HG03469 (cell line): ENCODE measurements around the gene PNRC2.
"Not testable (repeated sequence)": the region's sequence is repeated elsewhere in the genome, so short reads cannot be mapped to it uniquely, and the experiment has no call there.

Experiments used
- ATAC-seq: cut with Tn5 transposase; IDR thresholded peaks from one replicate; pipeline ENCODE4 v1.9.1; 2021; ENCODE audit warnings: mild to moderate bottlenecking, moderate library complexity, moderate number of reproducible peaks; ENCODE audit not compliant: unreplicated experiment

The PNRC2 gene

DNA sequence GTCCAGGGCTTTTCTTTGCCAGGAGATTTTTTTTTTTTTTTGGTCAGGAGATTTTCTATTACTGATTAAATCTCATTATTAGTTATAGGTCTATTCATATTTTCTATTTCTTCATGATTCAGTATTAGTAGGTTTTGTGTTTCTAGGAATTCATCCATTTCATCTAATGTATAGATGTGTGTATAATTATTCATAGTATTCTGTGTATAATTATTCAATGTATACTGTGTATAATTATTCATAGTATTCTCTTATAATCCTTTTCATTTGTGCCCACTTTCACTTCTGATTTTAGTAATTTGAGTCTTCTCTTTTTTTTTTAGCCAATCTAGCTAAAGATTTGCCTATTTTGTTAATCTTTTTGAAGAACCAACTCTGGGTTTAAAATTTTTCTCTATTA is 12.3 kb upstream of the PNRC2 start:
- no peak for ATAC-seq

DNA sequence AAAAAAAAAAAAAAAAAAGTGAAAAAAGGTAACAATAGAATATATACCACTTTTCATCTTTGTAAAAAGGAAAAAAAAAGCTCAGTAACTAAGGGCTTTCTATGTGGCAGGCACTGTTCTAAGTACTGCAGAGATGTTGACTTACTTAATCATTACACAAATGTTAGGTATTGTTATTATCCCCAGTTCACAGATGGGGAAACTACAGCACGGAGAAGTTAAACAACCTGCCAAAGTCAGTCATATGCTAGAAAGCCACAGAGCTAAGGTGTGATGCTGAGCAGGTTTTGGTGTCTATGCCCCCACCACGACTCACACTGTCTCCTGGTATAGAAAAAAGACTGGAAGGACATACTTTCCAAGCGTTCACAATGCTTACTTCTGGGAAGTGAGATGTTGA is 6.6 kb upstream of the PNRC2 start:
- no peak for ATAC-seq

DNA sequence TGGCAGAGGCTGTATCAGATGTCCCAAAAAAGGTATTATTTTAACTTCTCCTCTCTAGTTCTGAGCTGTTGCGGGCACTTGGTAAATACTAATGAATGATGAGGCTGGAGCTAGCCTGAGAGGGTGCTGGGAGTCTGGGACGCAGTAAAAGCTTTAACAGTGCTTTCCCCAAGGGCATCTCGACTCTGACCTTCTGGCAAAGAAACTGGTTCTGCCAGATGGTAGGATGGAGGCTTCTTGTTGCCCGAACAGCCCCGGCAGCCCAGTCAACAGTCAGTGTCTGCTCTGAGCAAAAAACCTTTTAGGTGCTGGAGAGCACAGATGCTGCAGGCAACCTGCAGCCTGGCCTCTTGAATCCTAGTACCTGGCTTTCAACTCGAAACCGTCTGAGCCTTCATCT is 2.5 kb upstream of the PNRC2 start:
- no peak for ATAC-seq

DNA sequence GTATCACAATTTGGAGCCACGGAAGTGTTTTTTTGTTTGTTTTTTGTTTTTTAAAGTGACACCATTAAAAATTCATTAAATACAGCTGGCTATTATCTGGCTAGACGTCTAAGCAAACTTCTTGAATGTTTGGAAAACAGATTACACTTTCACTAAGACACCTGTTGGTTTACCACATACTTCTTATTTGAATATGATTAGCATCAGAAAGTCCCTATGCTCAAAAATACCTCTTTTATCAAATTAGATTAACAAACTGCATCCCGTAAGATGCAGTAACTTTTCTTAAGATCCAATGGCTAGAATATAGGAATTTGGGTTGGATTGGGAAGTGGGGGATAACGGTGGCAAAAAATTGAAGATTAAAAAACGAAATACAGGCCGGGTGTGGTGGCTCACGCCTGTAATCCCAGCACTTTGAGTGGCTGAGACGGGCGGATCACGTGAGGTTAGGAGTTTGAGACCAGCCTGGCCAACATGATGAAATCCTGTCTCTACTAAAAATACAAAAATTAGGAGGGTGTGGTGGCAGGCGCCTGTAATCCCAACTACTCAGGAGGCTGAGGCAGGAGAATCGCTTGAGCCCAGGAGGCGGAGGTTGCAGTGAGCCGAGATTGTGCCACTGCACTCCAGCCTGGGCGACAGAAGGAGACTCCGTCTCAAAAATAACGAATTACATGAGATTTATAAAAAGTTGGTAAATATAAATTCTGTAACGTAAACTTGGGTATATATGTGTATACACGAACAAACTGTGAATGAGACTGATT is 1.4 kb upstream of the PNRC2 start:
- ATAC-seq, result not testable (repeated sequence)

DNA sequence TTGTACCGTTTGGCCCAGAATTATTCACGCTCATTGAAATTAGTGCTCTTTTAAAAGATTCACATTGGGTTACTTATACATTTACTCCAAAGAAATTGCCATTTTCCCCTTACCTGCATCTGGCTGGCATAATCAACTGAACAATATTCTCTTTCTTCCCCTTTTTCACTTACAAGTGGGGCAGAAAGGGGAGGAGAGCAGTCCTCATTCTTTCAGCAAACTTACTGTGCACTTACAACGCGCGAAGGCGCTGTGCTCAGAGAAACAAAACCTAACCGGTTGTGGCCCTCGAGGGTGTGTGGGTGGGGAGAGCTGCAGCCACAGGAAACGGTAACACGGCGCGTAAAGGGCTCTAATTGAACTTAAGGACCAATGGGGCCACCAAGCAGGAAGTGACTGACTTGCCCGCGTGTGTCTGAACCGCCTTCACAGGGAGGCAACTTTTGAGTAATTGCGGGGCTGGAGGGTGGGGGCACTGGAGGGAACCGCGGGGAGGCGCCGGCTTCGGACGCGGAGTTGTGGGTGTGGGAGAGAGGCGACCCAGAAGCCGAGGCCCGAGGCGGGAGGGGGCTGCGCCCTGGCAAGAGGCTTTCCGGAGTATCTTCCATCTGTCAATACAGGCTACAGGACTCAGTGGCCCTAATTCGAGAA is 693 bp upstream of the PNRC2 start:
- ATAC-seq, result peak; percentile 33

DNA sequence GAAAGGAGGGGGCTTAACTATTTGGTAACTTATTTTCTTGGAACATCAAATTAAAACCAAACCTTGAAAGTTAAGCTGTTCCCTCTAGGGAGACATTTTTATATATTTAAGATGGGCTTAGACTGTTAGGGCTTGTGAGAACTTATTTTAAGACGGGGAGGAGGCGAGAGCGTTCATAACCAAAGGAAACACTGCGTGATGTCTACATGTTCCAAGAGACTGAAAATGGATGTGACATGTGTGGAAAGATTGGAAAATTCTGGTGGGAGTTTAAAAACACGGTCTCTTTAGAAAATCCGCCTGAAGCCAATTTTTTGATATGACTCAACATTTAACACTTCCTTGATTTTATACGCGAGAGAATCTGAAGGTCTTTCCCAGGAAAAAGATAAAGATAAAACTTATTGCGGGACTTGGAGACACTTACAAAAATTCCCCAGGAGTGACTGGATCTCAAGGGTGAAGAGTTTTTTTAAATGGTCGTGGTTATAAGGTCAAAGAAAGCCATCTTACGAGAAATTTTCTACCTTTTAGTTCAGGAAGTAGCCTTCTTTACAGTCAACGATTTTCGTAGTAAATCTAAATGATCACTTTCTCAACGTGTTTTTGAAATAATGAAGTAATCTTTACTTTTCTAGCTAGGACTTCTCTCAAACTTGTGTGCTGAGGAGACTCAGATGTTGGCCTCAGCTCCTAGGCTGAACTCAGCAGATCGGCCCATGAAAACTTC is 828 bp downstream of the PNRC2 start:
- no peak for ATAC-seq

DNA sequence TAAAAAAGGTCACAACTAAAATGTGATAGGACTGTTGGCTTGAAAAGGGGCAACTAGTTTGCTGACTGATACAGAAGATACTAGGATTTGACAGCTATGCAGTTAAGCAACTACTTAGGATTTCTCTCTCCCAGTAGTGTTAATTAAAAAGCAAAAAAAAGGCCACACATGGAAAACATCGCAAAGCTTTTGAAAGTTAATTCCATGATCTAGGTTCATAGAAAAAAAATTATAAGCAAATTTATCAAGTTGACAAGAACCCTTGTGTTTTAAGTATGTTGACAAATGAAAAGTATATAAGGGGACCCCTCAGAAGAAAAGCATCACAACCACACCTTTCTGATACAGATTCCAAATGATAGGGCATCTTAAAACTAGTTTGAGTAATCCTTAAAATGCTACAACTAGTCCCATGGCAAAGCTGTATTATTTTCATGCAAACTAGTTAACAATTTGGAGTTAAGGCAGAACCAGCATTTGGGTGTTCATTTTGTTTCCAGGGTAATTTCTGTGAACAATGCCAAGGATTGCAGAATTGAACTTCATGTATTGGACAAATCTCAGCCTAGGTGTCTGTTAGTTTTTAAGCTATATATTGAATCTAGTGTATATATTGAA is 4.1 kb downstream of the PNRC2 start:
- ATAC-seq, result no peak

DNA sequence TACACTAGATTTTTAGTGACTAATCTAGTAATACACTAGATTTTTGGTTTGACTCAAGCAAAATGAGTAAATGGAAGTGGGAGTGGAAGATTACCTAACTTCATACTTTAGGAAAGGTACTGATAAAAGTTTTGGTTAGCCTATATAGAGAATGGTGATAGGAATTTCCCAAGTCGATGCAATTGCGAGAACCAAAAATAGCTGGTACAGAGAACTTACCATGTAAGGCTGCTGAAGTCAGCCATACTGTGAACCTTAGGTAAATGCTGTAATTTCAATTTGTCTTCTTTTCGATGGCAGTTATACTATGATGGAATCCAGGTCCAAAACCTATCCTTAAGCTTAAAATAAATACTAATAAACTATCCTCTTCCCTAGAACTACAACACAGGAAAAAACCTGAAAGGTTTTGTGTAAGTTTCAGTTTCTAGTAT is 4.6 kb downstream of the PNRC2 start:
- no peak for ATAC-seq

DNA sequence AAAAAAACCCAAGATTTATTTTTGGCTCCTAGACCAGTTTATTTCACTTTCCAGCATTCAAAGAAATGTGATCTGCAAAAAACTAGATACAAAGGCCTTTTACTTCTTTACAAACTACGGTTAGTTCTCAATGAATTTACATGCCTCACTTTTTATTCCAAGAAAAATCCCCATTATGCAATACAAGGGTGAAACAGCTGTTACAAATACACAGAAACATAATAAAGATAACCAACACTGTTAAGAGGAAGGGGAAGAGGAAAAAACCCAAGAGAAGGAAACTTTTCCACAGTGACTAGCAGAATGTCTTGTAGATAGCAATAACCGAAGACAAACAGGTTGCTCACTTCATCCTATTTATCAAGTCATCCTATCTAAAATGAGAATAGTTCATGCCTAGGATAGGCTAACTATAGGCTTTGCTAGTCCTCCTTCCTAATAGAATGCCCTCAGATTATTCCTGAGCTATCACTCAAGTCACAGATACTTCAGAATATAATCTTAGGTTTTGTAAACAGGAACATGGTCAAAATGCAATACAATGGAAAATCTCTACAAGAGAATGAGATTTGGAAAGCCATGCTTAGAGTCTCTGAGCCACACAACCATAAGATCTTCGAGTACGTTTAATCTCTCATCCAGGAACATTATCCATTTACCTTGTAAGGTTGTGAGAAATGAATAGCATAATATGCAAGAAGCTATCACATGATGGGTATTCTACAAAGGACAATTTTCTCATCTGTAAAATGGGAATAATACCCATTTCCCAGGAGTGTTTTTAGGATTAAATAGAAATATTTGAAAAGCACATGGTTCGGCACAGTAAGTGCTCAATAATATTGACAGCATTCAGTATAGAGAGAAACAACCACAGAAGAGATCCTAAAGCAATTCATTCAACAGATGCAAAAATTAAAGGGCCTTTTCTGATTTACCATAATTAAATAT is 5.4 kb downstream of the PNRC2 start:
- no peak for ATAC-seq

DNA sequence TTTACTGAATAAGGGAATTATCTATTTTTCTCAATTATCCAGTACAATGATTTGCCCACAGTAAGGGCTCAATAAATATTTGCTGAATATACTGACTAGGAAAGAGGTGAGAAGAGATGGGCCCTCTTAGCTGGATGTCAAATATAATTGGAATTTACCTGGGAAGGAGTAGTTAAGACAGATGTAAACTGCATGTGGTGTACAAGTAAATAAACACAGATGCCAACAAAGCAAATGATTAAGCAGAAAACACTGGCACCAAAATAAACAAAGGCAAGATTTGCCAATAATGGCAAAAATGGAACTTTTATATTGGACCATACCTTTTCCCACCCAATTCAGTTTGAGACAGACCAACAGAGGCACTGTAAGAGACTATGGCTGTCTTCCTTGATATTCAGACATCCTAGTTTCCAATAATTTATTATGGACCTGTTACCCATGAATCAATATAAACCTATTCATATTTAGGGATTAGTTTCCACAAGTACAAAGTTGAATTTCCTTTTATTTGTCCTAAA is 7.4 kb downstream of the PNRC2 start:
- ATAC-seq, result no peak

DNA sequence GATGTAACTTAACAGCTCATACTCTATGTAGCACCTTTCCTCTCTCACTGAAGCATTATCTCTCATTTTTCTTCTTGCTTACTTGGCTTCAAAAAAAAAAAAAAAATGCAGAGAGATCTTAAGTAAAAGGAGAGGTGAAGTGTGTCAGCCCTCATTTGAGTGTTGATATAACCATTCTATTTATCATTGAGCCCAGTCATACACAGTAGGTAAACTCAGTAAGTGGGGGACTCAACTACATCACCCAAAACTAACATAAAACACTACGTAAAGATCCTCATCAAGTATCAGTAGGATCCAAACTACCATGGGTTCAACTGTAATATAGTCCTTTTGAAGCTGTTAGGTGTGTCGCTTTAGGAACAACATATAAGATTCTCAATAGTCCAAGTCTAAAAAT is 8.2 kb downstream of the PNRC2 start:
- ATAC-seq, result no peak

DNA sequence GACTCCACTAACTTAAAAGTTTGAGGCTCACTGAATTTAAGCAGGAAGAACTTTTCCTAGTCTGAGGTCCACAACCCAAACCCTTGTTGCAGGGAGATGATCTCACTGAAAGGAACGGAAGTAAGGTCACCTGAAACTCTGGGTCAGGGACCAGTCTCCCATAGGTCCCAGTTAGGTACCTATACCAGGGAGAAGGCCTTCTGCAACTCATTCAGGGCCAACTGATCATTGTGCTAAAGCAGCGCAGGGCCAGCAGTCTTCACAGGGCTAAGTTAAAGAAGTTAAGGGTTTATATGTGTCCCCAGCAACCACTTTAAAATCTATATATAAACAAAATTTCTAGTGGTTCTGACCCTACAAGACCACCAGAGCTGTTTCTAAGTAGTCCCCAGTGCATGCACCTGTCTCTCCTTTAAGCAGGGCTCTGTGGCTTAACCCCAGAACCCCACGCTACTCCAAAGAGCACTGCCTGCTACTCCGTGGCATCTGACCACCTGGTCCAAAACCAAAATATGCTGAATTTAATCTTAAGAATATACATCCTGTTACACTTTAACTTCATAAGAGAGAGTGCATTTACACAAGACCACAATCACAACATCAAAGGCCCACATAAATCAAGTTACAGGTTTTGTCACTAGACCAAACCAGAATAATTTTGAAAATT is 17.7 kb downstream of the PNRC2 start:
- no peak for ATAC-seq

DNA sequence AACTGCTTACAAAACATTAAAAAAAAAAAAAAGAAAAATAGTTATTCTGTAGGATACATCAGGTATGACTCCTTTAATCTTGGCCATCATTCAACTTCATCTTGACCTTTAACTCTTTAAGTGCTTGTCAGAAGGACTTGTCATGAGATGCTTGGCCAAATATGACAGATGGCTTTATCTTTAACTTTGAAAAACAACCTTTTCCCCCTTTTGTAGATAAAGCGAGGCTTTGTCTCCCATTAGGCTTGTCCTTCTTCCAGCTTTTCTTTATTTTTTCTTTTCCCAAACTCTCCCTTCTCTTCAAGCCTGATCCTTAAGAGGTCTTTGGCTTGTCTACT is 18.2 kb downstream of the PNRC2 start:
- no peak for ATAC-seq

DNA sequence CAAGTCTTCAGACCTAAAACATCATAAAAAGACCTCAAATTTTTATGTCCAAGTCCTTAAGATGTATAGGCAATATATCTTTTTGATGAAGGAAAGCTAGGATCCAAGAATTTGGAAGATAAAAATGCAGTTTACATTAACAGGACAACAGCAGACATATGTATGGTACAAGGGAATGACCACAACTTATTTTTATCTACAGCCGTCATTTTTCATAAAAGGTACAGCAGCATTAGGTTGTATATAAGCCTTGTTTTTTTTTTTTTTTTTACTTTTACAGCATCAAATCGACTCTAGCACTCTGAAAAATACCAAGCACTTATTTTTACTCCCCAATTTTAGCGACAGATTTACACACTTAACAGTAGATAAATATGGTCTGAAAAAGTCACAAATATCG is 19.2 kb downstream of the PNRC2 start:
- no peak for ATAC-seq

DNA sequence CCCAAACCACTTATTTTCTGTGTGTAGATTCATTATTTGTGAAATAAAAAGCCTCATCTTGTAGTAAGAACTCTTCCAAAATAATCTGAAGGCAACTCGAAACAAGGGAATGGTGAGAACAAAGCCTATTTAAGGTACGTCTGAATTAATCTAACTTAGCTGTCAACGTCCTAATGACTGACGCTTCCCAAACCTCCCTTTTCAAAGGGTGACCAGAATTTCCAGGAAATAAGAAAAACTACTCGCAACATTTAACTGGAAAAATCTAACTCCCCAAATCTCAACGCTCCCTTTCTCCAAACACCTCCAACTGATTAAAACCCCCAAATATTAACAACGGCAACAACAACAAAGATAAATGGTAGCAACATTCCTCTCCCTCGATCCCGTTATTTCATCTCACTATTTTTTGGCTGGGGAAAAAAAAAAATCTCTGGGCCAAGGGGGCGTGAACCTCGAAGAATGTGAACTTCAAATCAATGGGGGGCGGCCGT is 19.8 kb downstream of the PNRC2 start:
- ATAC-seq, result no peak

DNA sequence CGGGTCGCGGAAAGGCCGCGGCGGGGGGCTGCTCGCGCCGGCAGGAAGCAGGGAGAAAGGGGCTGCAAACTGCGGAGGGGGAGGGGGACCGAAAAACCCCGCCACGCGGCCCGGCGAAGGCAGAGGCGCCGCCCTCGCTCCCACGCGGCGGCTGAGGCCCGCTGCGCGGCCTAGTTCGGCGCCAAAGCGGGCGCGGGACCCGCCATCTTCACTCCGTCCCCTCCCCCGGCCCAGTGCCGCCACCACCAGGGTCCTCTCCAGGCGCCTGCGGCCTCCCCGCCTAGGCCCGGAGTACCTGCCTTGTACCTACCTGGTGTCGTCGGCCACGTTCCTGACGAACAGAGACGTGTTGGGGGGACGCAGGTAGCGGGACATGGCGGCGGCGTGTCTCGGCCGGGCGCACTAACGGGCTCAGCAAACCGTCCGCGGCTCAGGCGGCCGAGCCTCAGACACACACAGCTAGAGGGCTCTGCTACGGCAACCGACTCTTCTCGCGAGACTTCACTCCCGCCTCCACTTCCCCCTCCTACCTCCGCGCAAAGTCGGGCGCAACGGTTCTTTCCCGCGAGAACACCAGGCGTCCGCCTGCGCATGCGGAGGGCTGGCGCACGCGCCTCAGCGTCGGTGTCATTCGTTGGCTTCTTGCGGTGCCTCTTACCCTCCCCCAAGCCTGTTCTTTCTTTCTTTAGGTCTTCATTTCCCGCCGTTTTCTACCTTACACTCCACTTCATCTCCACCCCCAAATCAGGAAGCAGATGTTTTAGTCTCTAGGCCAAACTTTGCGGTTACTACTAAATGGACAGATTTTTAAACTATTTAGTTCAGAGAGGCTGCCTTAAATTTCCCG is 20.5 kb downstream of the PNRC2 start, which contains the start of gene SRSF10:
Gene SRSF10 (minus strand): TSS at position 447 of the 847 bp plus-strand sequence. CDS start 72 bp downstream, at position 375.
- ATAC-seq, result peak; percentile 68

DNA sequence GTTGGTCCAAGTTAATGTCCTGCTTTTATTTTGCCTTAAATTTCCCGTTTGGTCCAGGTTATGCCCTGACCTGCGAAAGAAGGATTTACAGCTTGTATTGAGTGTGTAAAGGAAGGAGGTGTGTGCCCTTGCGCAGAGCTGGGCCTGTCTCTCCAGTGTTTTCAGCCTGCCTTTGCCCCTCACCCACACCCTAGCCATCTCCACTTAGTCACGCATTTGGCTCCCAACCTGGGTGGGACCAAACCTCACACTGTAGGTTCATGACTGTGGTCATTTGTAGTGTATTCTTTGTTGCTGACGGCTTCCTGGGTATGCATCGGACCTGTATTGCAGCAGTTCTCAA is 21.1 kb downstream of the PNRC2 start:
- no peak for ATAC-seq

DNA sequence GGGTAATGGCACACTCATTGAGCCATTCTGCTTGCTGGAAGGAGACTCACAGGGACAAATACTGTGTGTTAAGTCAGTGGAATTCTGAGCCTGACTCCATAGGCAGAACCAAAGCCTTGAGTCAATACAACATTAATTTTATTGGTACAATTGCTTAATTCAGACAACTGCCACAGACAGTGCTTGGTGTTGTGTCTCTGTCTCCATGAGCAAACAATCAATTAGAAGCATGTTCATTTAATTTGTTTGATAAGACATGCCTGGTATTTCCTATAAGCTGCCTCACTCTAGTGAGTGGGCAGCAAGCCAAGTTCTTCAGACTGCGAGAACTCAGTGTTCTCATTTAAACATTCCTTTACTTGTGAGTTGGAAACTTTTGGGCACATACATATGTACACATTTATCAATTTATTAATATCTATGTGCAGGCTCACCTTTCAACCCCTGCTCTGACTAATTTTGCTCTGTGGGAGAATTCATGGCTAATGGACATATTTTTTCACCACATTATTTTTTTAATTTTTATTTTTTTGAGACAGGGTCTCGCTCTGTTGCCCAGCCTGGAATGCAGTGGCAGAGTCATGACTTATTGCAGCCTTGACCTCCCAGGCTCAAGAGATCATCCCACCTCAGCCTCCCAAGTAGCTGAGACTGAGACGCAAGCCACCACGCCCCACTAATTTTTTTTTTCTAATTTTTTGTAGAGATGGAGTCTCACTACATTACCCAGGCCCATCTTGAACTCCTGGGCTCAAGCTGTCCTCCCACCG is 25.0 kb downstream of the PNRC2 start:
- ATAC-seq, result no peak
